ENCODE measurements around the gene HPS3.
"Not testable (repeated sequence)": the region's sequence is repeated elsewhere in the genome, so short reads cannot be mapped to it uniquely, and the experiment has no call there.

Gene HPS3

DNA sequence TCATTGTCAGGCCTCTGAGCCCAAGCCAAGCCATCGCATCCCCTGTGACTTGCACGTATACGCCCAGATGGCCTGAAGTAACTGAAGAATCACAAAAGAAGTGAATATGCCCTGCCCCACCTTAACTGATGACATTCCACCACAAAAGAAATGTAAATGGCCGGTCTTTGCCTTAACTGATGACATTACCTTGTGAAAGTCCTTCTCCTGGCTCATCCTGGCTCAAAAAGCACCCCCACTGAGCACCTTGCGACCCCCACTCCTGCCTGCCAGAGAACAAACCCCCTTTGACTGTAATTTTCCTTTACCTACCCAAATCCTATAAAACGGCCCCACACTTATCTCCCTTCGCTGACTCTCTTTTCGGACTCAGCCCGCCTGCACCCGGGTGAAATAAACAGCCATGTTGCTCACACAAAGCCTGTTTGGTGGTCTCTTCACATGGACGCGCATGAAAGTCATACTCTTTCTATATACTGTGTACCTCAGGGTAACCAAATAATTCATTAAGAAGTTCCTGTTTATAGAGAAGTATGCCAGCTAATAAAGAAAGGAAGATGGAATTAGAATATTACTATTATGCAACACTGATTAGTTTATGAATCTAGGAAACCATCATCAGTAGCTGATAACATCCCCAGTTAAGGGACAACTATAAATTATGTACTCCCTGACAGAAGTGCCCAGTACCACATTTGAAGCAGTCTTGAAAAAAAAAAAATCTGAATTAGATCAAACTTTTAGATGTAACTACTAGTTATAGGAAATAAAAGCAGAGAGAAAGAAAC lies 67.6 kb downstream of the HPS3 start:
- DNase-seq, result not testable (repeated sequence)

DNA sequence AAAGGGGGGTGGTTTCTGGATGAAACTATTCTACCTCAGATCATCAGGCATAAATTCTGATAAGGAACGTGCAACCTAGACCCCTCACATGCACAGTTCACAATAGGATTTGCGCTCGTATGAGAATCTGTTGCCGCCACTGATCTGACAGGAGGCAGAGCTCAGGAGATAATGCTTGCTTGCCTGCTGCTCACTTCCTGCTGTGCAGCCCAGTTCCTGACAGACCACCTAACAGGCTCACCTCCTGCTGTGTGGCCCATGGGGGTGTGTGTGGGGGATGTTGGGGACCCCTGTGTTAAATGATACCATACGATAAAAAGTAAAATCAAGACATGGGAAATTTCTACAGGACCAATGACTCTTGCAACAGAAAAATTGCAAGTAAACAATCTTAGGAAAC lies 68.2 kb downstream of the HPS3 start:
- no peak for DNase-seq

DNA sequence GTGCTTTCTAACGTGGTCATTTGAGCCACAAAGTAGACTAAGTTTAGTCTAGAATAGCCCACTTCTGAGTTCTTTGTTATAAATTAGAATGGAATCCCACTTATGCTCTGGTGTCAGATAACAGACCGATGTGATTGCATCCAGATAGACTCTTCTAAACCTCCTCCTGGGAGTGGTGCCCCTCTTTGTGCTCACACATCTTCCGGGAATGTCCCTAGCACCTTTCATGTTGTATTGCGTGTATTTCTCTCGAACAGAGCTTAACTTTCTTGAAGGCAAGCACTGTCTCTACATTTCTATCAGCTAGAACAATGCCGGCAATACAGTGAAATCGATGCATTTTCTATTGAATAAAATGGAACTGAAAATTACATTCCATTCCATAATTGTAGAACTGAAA lies 69.2 kb downstream of the HPS3 start:
- no peak for DNase-seq

DNA sequence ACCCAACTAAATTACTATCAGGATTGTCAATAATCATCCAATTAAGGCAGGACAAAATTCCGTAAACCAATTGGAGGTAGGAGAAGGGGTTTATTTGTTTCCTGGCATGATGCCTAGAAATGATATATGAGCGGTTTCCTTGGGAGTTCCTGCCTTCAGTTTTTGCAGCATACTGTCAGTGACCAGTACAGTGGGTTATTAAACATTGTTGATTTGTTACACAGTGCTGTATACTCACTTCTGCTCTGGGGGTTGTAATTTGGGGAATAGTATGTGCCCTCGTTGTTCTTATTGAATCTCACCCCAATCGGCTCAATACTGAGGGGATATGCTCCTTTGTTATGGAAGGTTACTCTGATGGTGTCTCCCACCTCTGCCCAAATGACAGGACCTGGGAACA lies 70.0 kb downstream of the HPS3 start:
- DNase-seq, result no peak

DNA sequence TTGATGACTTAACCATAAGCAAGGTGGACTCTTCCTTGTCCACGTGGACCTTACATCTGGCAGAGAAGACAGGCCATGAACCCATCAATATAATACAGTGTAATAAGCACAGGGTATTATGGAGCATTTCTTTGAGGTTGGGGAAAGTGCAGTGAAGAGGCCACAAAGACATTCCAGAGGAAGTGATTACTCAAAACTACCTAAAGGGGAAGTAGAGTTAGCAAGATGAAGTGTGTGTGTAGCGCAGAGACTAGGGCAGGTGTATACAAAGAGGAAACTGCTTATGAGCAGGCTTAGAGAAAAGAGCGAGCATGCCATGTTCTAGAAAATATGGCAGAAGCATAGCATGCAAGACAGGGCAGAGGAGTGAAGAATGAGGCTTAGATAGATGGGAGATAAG lies 74.3 kb downstream of the HPS3 start:
- DNase-seq, result peak; percentile 27

DNA sequence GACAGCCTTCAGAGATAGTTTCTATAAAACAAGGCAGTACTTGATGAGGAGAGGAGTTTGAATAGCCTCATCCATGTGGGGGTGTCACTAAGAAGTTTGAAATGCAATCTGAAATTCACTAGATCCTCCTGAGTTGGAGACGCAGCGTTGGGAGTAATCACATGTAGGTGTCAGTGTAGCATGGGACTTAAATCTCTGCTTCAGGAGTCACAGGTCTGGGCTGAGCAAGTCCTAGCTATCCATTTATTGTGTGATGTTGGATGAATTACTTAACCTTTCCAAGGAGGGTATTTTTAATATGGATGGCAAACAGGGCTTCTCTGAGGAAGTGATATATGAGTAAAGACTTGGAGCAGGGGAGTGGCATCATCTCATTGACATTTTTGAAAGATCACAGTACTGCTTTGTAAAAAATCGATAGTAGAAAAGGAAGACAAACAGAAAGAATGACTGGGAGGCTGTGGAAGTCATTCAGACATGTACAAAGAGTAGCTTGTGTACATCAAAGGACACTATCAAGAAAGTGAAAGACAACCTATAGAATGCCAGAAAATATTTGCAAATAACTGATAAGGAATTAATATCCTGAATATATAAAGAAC lies 75.1 kb downstream of the HPS3 start:
- DNase-seq, result no peak

DNA sequence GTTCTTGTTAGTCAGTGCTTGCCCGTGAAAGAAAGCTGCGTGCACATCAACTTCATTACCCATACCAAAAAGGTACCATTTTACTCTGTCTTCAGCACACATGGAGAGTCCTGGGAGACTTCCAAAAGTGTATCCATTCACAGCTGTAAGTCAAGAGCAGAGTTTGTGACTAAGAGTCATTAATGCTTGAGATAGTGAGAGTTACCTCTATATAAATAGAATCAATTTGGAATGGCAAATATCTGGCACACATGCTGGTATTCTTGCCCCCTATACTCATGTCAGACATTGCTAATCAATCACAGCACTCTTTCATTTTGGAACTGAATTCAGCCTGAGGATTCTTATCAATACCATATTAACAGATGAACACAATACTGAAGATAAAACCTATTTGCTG lies 78.0 kb downstream of the HPS3 start:
- DNase-seq, result no peak

DNA sequence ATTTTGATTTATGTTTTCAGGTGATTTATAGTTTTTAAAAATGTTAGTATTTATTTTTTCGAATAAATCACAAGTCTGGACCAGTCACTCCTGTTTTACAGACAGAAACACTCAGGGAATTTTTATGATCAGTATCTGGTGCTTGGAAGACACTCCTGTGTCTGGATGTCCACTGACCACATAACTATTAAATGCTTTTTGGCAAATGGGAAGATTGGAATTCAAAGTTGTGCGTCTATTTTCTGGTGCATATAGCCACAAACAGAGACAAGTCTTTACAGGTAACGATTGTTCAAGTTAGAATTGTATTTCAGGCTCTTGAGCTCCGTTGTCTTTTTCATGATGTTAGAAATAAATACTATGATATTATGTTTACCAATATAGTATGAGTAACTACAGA lies 80.0 kb downstream of the HPS3 start:
- DNase-seq, result no peak

DNA sequence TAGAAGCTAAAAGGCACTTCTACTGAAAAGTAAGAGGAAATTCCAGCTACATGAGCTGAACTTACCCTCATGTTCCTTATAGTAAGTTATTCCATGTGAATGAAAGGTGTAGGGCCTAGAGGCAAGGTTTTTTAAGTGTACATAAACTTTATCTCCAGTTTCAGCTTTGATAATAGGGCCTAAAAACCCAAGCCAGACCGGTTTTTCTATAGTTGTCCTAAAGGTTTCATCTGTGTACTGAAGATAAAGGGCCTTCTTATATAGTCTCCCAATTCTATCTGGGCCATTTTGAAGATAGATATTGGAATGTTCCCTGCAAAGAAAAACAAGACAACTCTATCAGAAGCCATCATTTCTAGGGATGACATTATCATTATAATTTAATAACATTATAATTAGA lies 82.9 kb downstream of the HPS3 start:
- no peak for DNase-seq

DNA sequence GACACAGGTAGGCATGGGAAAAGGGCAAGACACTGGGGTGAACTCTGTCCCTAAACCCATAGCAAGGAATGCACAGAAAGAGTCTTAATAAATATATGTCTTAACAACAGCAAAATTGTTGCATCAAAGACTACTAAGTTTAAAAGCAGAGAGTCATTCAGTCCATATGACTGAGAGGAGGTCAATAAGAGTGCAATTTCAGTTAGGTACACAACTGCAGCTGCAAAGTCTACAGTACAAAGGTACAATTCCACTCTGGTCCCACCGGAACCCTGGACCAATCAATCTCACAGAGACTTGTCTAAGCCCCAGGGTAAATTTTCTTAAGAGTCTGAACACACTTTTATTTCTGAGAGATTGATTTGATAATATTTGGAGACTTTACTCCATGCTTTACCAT lies 85.3 kb downstream of the HPS3 start:
- DNase-seq, result no peak

DNA sequence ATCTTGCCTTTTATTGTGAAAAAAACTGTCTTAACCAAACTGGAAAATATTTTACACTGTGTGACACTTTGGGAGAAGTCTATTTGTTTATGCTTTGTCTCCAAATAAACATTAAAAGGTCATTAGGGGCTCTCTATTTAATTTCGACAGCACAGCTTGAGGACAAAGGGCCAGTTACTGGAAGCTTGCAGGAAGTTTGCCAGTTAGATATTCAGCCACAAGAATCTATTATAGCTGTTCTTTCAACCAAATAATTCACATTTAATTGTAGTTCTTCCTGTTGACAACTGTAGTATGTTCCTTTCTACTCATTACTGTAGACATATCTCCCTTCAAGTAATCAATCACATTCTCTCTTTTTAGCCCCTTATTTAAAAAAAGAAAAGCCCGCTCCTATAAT lies 86.1 kb downstream of the HPS3 start:
- no peak for DNase-seq

DNA sequence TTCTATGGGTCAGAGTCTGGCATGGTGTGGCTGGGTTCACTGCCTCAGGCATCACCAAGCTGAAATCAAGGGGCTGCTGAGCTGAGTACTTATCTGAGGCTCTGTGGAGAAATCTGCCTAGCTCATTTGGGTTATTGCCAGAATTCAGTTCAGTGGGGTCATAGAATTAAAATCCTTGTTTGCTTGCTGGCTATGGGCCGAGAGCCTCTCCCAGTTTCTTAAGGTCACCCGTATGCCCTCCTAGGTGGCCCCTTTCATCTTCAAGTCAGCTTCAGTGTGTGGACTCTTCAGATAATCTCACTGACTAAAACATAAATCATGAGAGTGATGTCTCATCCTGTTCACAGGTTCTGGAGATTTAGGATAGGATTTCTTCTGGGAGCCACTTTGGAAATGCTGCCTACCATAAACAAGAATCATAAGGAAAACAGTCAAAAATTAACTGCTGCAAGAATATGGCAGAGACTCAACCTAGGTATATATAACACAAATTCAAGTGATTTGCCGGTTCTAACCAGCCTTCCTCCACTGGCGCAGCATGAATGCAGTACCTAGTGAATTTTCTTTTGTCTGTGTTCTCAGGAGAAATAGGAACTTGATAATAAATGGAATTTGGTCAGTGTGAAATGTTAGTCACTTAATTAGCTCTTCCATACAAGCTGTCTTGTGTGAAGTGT lies 86.9 kb downstream of the HPS3 start:
- DNase-seq, result no peak

DNA sequence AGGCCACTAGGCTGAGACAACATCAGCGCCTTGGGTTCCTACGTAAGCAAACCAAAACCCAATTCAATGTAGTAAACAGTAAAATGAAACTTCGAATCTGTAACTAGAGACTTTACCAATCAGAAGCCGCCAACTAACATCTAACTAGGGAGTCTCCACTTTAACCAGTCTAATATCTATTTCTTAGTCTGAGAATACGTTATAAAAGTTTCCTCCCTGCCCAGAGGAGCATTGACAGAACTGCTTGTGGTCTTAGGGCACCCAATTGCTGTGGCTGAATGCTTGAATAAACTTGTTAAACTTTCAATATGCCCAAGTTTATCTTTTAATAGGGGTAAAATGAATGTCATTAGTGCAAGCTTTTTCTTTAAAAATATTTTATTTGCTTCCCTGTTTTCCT lies 87.9 kb downstream of the HPS3 start:
- no peak for DNase-seq

DNA sequence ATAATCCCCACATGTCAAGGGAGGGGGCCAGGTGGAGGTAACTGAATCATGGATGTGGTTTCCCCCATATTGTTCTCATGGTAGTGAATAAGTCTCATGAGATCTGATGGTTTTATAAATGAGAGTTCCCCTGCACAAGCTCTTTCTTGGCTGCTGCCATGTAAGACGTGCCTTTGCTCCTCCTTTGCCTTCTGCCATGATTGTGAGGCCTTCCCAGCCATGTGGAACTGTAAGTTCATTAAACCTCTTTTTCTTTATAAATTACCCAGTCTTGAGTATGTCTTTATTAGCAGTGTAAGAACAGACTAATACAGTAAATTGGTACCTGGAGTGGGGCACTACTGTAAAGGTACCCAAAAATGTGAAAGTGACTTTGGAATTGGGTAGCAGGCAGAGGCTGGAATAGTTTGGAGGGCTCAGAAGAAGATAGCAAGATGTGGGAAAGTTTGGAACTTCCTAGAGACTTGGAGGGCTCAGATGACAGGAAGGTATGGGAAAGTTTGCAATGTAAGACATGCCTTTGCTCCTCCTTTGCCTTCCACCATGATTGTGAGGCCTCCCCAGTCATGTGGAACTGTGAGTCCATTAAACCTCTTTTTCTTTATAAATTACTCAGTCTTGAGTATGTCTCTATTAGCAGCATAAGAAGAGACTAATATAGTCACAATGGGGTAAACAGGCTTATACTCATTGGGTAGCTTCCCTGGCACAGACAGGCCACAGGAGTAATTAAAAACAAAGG lies 90.1 kb downstream of the HPS3 start:
- not testable (repeated sequence) for DNase-seq

DNA sequence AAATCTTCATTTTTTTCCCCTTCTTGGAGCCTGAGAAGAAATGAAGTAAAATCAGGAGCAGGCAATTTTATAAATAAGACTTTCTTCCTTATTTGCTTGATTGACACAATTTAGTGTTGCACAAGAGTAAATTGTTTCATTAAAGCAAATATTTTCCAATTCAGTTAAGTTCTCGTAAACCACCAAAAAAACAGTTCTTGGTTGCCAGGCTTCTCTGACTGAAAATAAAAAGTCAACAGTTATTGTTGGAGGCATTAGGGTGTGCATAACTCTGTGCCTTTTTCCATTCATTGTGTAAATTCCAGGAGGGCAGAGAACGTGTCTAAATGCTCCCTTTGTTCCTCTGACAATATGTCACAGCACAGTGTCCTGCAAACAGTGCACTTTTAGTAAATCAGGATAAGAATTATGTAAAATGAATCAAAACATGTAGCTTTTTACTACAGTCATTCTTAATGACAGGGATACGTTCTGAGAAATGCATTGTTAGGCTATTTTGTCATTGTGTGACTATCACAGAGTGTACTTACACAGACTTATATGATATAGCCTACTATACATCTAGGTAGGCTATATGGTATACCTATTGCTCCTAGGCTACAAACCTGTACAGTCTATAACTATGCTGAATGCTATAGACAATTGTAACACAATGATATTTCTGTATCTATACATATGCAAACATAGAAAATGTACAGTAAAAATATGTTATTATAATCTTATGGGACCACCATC lies 92.5 kb downstream of the HPS3 start, which contains the start of gene CP:
CP (minus strand) TSS at position 47 of the 735 bp plus-strand sequence; CDS start at position 10, 37 bp downstream.
- DNase-seq, result no peak
